H9 (cell line): ENCODE data around the gene CFAP69. TPM values are rescaled to one million over a fixed set of nuclear protein-coding genes. Genes with fewer than 3 reads are reported as not detected.

Experiments
- DNase-seq: peaks from one replicate; pipeline ENCODE4 v3.0.0-alpha.2; 2017
- H2AFZ ChIP-seq: one replicate; pipeline ENCODE4 v1.6.1; 2013; ENCODE audit warnings: mild to moderate bottlenecking, low read length, control low read depth, moderate library complexity
- H2AK5ac ChIP-seq: 2 replicates; pipeline ENCODE4 v1.6.1; 2013; ENCODE audit warnings: low read length, control low read depth, mixed read lengths; ENCODE audit not compliant: insufficient read length
- H2BK120ac ChIP-seq: one replicate; pipeline ENCODE4 v1.6.1; 2013; ENCODE audit warnings: low read depth, mild to moderate bottlenecking, low read length, control low read depth, inconsistent platforms; ENCODE audit not compliant: poor library complexity, severe bottlenecking
- H2BK12ac ChIP-seq: 2 replicates; pipeline ENCODE4 v1.6.1; 2013; ENCODE audit warnings: low read length, control low read depth, mixed read lengths, low read depth; ENCODE audit not compliant: insufficient read length
- H2BK15ac ChIP-seq: 2 replicates; pipeline ENCODE4 v1.6.1; 2013; ENCODE audit warnings: low read depth, low read length, control low read depth
- H2BK20ac ChIP-seq: one replicate; pipeline ENCODE4 v1.6.1; 2013; ENCODE audit warnings: low read depth, mild to moderate bottlenecking, low read length, control low read depth, inconsistent platforms; ENCODE audit not compliant: poor library complexity, severe bottlenecking
- H2BK5ac ChIP-seq: 2 replicates; pipeline ENCODE4 v1.6.1; 2013; ENCODE audit warnings: low read length, control low read depth, mixed read lengths; ENCODE audit not compliant: insufficient read length
- H3K14ac ChIP-seq: 2 replicates; pipeline ENCODE4 v1.6.1; 2013; ENCODE audit warnings: low read length, control low read depth; ENCODE audit not compliant: insufficient read depth
- H3K18ac ChIP-seq: 2 replicates; pipeline ENCODE4 v1.6.1; 2013; ENCODE audit warnings: low read depth, mild to moderate bottlenecking, mixed read lengths, low read length, control low read depth; ENCODE audit not compliant: insufficient read length
- H3K23ac ChIP-seq: 2 replicates; pipeline ENCODE4 v1.6.1; 2013; ENCODE audit warnings: low read length, control low read depth, mixed read lengths, low read depth; ENCODE audit not compliant: insufficient read length
- H3K23me2 ChIP-seq: 2 replicates; pipeline ENCODE4 v1.6.1; 2013; ENCODE audit warnings: low read depth, mild to moderate bottlenecking, mixed read lengths, low read length, control low read depth; ENCODE audit not compliant: insufficient read length, poor library complexity, severe bottlenecking
- H3K27ac ChIP-seq: 2 replicates; pipeline ENCODE4 v1.5.1; 2013; ENCODE audit warnings: low read length, control low read depth, mixed read lengths, low read depth; ENCODE audit not compliant: insufficient read length
- H3K27me3 ChIP-seq: 2 replicates; pipeline ENCODE4 v1.6.1; 2013; ENCODE audit warnings: low read length, control low read depth, inconsistent platforms; ENCODE audit not compliant: insufficient read depth
- H3K4ac ChIP-seq: 2 replicates; pipeline ENCODE4 v1.6.1; 2013; ENCODE audit warnings: low read depth, mild to moderate bottlenecking, control low read depth, inconsistent platforms, low read length, moderate library complexity
- H3K4me1 ChIP-seq: 2 replicates; pipeline ENCODE4 v1.6.1; 2013; ENCODE audit warnings: low read length, control low read depth, inconsistent platforms; ENCODE audit not compliant: insufficient read depth
- H3K4me2 ChIP-seq: 2 replicates; pipeline ENCODE4 v1.6.1; 2013; ENCODE audit warnings: low read length, control low read depth, mixed read lengths; ENCODE audit not compliant: insufficient read length, insufficient read depth
- H3K56ac ChIP-seq: 2 replicates; pipeline ENCODE4 v1.6.1; 2013; ENCODE audit warnings: low read depth, mild to moderate bottlenecking, mixed read lengths, low read length, control low read depth; ENCODE audit not compliant: insufficient read length
- H3K79me1 ChIP-seq: 2 replicates; pipeline ENCODE4 v1.6.1; 2013; ENCODE audit warnings: low read depth, mild to moderate bottlenecking, moderate library complexity, low read length, control low read depth, inconsistent platforms; ENCODE audit not compliant: insufficient read depth, poor library complexity, severe bottlenecking
- H3K79me2 ChIP-seq: 2 replicates; pipeline ENCODE4 v1.6.1; 2013; ENCODE audit warnings: low read length, control low read depth, inconsistent platforms; ENCODE audit not compliant: insufficient read depth
- H3K9ac ChIP-seq: 2 replicates; pipeline ENCODE4 v1.6.1; 2013; ENCODE audit warnings: low read length, control low read depth, mixed read lengths; ENCODE audit not compliant: insufficient read length; ENCODE audit errors: extremely low read depth
- H3K9me3 ChIP-seq: one replicate; pipeline ENCODE4 v1.6.1; 2013; ENCODE audit warnings: low read depth, low read length, inconsistent platforms; ENCODE audit not compliant: control insufficient read depth
- H3T11ph ChIP-seq: one replicate; pipeline ENCODE4 v1.6.1; 2013; ENCODE audit warnings: mild to moderate bottlenecking, low read length, control low read depth, inconsistent platforms
- H4K20me1 ChIP-seq: one replicate; pipeline ENCODE4 v1.6.1; 2013; ENCODE audit not compliant: control insufficient read depth, insufficient read length, insufficient read depth
- H4K5ac ChIP-seq: 2 replicates; pipeline ENCODE4 v1.6.1; 2013; ENCODE audit warnings: low read depth, mild to moderate bottlenecking, mixed read lengths, low read length, control low read depth; ENCODE audit not compliant: insufficient read length
- H4K8ac ChIP-seq: replicated peaks from 2 replicates; pipeline ENCODE4 v1.6.1; 2013; ENCODE audit warnings: low read length, control low read depth, mixed read lengths, low read depth; ENCODE audit not compliant: insufficient read length
- H4K91ac ChIP-seq: 2 replicates; pipeline ENCODE4 v1.6.1; 2013; ENCODE audit warnings: low read depth, mild to moderate bottlenecking, moderate library complexity, mixed read lengths, low read length, control low read depth; ENCODE audit not compliant: insufficient read length
- H3K27ac Mint-ChIP-seq, 3 experiments: 2 replicates in 2 of 3; 3 replicates in 1 of 3; pipeline ENCODE4 v1.8.0; 2020 to 2021; ENCODE audit warnings: mixed read lengths in 3 of 3, mild to moderate bottlenecking in 1 of 3, moderate library complexity in 1 of 3
- H3K27me3 Mint-ChIP-seq: 2 replicates; pipeline ENCODE4 v1.8.0; 2021; ENCODE audit warnings: low read depth, mild to moderate bottlenecking, moderate library complexity, mixed read lengths
- H3K36me3 Mint-ChIP-seq, 3 experiments: 2 replicates in 2 of 3; 3 replicates in 1 of 3; pipeline ENCODE4 v1.8.0; 2020 to 2021; ENCODE audit warnings: low read depth in 3 of 3, mixed read lengths in 3 of 3; ENCODE audit not compliant: insufficient read depth in 1 of 3
- H3K4me1 Mint-ChIP-seq, 2 experiments: 2 replicates each; pipeline ENCODE4 v1.8.0; 2020; ENCODE audit warnings: mixed read lengths in 2 of 2
- H3K4me3 Mint-ChIP-seq, 2 experiments: 2 replicates in 1 of 2; 3 replicates in 1 of 2; pipeline ENCODE4 v1.8.0; 2020 to 2021; ENCODE audit warnings: mild to moderate bottlenecking in 2 of 2, mixed read lengths in 2 of 2, moderate library complexity in 1 of 2
- H3K9me3 Mint-ChIP-seq, 2 experiments: 2 replicates in 1 of 2; 3 replicates in 1 of 2; pipeline ENCODE4 v1.8.0; 2020; ENCODE audit warnings: mild to moderate bottlenecking in 2 of 2, mixed read lengths in 2 of 2, moderate library complexity in 1 of 2
- WGBS: extraction: QIAGEN DNeasy Blood & Tissue Kit; methylation state at CpG from one replicate; pipeline ENCODE4 v1.1.7; 2013; ENCODE audit warnings: missing lambda C conversion rate, low lambda C conversion rate, mixed read lengths; ENCODE audit not compliant: insufficient read length; ENCODE audit errors: extremely low coverage; 5-methylcytosine and 5-hydroxymethylcytosine counted together
- total RNA-seq: library from RNA; stranded (reverse); gene quantifications from 2 replicates; pipeline ENCODE4 v1.2.1, GENCODE V29; 2021
- TF ChIP-seq, protein P1 (sequence below): fragments of 200-600 bp; sonication (generic); conservative IDR thresholded peaks from 3 replicates; pipeline ENCODE4 v1.8.0; 2021; ENCODE audit warnings: antibody characterized with exemption, mild to moderate bottlenecking

Gene CFAP69
- total RNA-seq, 1 experiment from 2014 or later, result 2.9 TPM

DNA sequence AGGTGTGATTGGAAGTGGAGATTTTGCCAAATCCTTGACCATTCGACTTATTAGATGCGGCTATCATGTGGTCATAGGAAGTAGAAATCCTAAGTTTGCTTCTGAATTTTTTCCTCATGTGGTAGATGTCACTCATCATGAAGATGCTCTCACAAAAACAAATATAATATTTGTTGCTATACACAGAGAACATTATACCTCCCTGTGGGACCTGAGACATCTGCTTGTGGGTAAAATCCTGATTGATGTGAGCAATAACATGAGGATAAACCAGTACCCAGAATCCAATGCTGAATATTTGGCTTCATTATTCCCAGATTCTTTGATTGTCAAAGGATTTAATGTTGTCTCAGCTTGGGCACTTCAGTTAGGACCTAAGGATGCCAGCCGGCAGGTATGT is 19.8 kb upstream of the CFAP69 start:
- no peak overlapping the region for H3K27ac ChIP-seq
- no peaks in the 10 kb centered on the region for H3K27me3 ChIP-seq
- Mint-ChIP-seq H3K4me1 (peaks cover 34 to 38% of the 10 kb centered on the region in 2 experiments), H3K27ac (peak overlapping the region in 2 of 3 experiments; percentile 96 to 97; a peak in 4 of 7 replicates), H3K4me3 (peak overlapping the region in 1 of 2 experiments; percentile 63; a peak in 2 of 5 replicates), H3K9me3 (no peaks in the 10 kb centered on the region), H3K27me3 (no peaks in the 10 kb centered on the region), H3K36me3 (peaks cover 2 to 4% (median 4%) of the 10 kb centered on the region in 3 experiments; a peak in 5 of 7 replicates)
- H3K4me2 ChIP-seq, result no peak overlapping the region
- no peak overlapping the region for H2BK5ac ChIP-seq
- H2BK15ac ChIP-seq, result no peak overlapping the region
- no peak overlapping the region for H2BK20ac ChIP-seq
- no peaks in the 10 kb centered on the region for H3K79me1 ChIP-seq
- no peak overlapping the region for H4K5ac ChIP-seq
- no peak overlapping the region for H2BK12ac ChIP-seq
- H4K20me1 ChIP-seq, result no peaks in the 10 kb centered on the region
- H4K8ac ChIP-seq, result no peak overlapping the region
- H3K4ac ChIP-seq, result no peak overlapping the region
- H2BK120ac ChIP-seq, result no peak overlapping the region
- H2AK5ac ChIP-seq, result no peak overlapping the region
- no peak overlapping the region for H3K14ac ChIP-seq
- no peaks in the 10 kb centered on the region for H3K9me3 ChIP-seq
- H3K23ac ChIP-seq, result no peak overlapping the region
- DNase-seq, result no peak
- no peak overlapping the region for H2AFZ ChIP-seq
- H3K79me2 ChIP-seq, result no peaks in the 10 kb centered on the region
- no peak overlapping the region for H3K9ac ChIP-seq
- H3K4me1 ChIP-seq, result peaks cover 3% of the 10 kb centered on the region; the same call in 1 of the 2 replicates
- H3K18ac ChIP-seq, result no peak overlapping the region
- H3K23me2 ChIP-seq, result no peaks in the 10 kb centered on the region
- TF ChIP-seq, protein P1, sequence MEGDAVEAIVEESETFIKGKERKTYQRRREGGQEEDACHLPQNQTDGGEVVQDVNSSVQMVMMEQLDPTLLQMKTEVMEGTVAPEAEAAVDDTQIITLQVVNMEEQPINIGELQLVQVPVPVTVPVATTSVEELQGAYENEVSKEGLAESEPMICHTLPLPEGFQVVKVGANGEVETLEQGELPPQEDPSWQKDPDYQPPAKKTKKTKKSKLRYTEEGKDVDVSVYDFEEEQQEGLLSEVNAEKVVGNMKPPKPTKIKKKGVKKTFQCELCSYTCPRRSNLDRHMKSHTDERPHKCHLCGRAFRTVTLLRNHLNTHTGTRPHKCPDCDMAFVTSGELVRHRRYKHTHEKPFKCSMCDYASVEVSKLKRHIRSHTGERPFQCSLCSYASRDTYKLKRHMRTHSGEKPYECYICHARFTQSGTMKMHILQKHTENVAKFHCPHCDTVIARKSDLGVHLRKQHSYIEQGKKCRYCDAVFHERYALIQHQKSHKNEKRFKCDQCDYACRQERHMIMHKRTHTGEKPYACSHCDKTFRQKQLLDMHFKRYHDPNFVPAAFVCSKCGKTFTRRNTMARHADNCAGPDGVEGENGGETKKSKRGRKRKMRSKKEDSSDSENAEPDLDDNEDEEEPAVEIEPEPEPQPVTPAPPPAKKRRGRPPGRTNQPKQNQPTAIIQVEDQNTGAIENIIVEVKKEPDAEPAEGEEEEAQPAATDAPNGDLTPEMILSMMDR, result no peak
- H3K56ac ChIP-seq, result no peak overlapping the region
- no peak overlapping the region for H3T11ph ChIP-seq
- no peak overlapping the region for H4K91ac ChIP-seq
- WGBS, result no CpG with 5 or more reads among the region's 3 CpGs
